ENCODE measurements around the gene LACRT. TPM values are rescaled to one million over a fixed set of nuclear protein-coding genes. Genes with fewer than 3 reads are reported as not detected.

Gene LACRT
- polyA plus RNA-seq, 1 donor (not counting 4 experiments of a cell fraction or from before 2014, with no cell fraction given) = not detected

DNA sequence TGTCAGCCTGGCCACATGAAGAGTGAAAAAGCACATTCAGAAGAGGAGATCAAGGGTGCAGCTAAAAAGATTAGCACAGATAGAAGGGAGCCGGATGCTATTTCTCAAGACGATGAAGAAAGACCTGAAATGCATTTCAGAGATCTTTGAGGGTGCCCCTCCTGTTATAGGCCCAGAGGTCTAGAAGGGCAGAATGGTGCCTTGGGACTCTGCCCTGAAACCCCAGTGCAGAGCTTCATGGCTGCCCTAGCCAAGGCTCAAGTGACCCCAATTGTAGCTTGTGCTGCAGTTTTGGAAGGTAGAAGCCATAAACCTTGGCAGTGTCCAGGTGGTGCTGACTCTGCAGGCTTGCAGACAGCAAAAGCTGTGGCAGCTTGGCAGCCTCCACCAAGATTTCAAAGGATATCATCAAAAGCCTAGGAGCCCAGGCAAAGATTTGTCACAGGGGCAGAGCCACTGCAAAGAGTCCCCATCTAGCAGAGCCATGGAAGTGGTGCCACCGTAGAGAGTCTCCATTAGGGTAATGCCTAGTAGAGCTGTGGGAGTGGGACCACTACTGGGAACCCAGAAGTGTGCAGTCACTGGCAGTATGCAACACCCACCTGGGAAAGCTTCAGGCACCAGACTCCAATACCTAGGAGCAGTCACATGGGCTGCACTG, 6.4 kb downstream of the LACRT start:
- dilution Hi-C loops (cut with MboI; ENCODE audit: extremely low pct_ligation_motif_present, low sequenced_read_pairs) = no loop called here
- H4K20me1 ChIP-seq (ENCODE audit: control insufficient read depth, extremely low read depth, insufficient read depth, low read length) = no peaks in the 10 kb centered on the region
- H3K9me3 ChIP-seq (ENCODE audit: control insufficient read depth, low read depth, low read length) = no peaks in the 10 kb centered on the region
- no peaks in the 10 kb centered on the region for H3K4me1 ChIP-seq (ENCODE audit: control insufficient read depth, extremely low read depth, insufficient read depth, low read length)
- H3K27ac ChIP-seq (ENCODE audit: control insufficient read depth, insufficient read depth, low read length) = no peak overlapping the region
- peaks cover 4% of the 10 kb centered on the region for H3K27me3 ChIP-seq (ENCODE audit: control insufficient read depth, extremely low read depth, insufficient read depth, low read length)
- no peak overlapping the region for H3K4me3 ChIP-seq (ENCODE audit: control insufficient read depth in 2 of 3, extremely low read depth in 1 of 3, insufficient read depth in 2 of 3, low read depth in 1 of 3, low read length in 3 of 3)
- H2AFZ ChIP-seq (ENCODE audit: control insufficient read depth, low read length) = no peak overlapping the region
- no peak overlapping the region for H3K4me2 ChIP-seq (ENCODE audit: control insufficient read depth, extremely low read depth, insufficient read depth, low read depth, low read length)
- H3K79me2 ChIP-seq (ENCODE audit: control insufficient read depth, insufficient read depth, low read length) = no peaks in the 10 kb centered on the region
- H3K9ac ChIP-seq (ENCODE audit: control insufficient read depth, extremely low read depth, insufficient read depth, low read length) = no peak overlapping the region
- TF ChIP-seq EZH2 (IDR thresholded peaks at IDR 0.05; ENCODE audit: low read length) = no peak
- TF ChIP-seq, protein P1, sequence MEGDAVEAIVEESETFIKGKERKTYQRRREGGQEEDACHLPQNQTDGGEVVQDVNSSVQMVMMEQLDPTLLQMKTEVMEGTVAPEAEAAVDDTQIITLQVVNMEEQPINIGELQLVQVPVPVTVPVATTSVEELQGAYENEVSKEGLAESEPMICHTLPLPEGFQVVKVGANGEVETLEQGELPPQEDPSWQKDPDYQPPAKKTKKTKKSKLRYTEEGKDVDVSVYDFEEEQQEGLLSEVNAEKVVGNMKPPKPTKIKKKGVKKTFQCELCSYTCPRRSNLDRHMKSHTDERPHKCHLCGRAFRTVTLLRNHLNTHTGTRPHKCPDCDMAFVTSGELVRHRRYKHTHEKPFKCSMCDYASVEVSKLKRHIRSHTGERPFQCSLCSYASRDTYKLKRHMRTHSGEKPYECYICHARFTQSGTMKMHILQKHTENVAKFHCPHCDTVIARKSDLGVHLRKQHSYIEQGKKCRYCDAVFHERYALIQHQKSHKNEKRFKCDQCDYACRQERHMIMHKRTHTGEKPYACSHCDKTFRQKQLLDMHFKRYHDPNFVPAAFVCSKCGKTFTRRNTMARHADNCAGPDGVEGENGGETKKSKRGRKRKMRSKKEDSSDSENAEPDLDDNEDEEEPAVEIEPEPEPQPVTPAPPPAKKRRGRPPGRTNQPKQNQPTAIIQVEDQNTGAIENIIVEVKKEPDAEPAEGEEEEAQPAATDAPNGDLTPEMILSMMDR (optimal IDR thresholded peaks at IDR 0.05 in 1 of 3, IDR thresholded peaks at IDR 0.05 in 1 of 3, conservative IDR thresholded peaks at IDR 0.05 in 1 of 3; ENCODE audit: extremely low read depth in 1 of 3, insufficient read depth in 2 of 3, low read length in 3 of 3) = no peak
- H3K9me1 ChIP-seq (ENCODE audit: control insufficient read depth, extremely low read depth, insufficient read depth, low read length) = no peaks in the 10 kb centered on the region
- H3K36me3 ChIP-seq (ENCODE audit: control insufficient read depth in 2 of 2, extremely low read depth in 1 of 2, insufficient read depth in 2 of 2, low read length in 2 of 2) = no peaks in the 10 kb centered on the region
- DNase-seq (ENCODE audit: low read depth, low spot score) = no peak
- FAIRE-seq = no peak

DNA sequence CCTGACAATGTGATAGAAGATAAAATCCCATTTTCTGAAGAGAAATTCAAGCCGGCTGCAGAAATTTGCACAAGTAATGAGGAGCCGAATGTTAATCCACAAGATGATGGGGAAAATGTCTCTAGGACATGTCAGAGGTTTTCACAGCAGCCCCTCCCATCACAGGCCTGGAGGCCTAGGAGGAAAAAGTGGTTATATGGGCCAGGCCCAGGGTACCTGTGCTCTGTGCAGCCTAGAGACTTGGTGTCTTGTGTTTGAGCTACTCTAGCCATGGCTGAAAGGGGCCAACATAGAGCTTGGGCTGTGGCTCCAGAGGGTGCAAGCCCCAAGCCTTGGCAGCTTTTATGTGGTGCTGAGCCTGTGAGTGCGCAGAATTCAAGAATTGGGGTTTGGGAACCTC, 7.4 kb downstream of the LACRT start:
- TF ChIP-seq EZH2 (IDR thresholded peaks at IDR 0.05; ENCODE audit: low read length) = no peak
- TF ChIP-seq, protein P1 (optimal IDR thresholded peaks at IDR 0.05 in 1 of 3, IDR thresholded peaks at IDR 0.05 in 1 of 3, conservative IDR thresholded peaks at IDR 0.05 in 1 of 3; ENCODE audit: extremely low read depth in 1 of 3, insufficient read depth in 2 of 3, low read length in 3 of 3) = no peak
- Histone ChIP-seq H3K4me3 (ENCODE audit: control insufficient read depth in 2 of 3, extremely low read depth in 1 of 3, insufficient read depth in 2 of 3, low read depth in 1 of 3, low read length in 3 of 3) (no peak overlapping the region), H3K9me1 (ENCODE audit: control insufficient read depth, extremely low read depth, insufficient read depth, low read length) (no peaks in the 10 kb centered on the region)

More for the DNA sequence above, 7.4 kb downstream of the LACRT start:
- Histone ChIP-seq H3K79me2 (ENCODE audit: control insufficient read depth, insufficient read depth, low read length) (no peaks in the 10 kb centered on the region), H4K20me1 (ENCODE audit: control insufficient read depth, extremely low read depth, insufficient read depth, low read length) (no peaks in the 10 kb centered on the region), H3K9ac (ENCODE audit: control insufficient read depth, extremely low read depth, insufficient read depth, low read length) (no peak overlapping the region), H3K4me1 (ENCODE audit: control insufficient read depth, extremely low read depth, insufficient read depth, low read length) (no peaks in the 10 kb centered on the region), H3K4me2 (ENCODE audit: control insufficient read depth, extremely low read depth, insufficient read depth, low read depth, low read length) (no peak overlapping the region), H3K27ac (ENCODE audit: control insufficient read depth, insufficient read depth, low read length) (no peak overlapping the region), H3K36me3 (ENCODE audit: control insufficient read depth in 2 of 2, extremely low read depth in 1 of 2, insufficient read depth in 2 of 2, low read length in 2 of 2) (no peaks in the 10 kb centered on the region), H3K27me3 (ENCODE audit: control insufficient read depth, extremely low read depth, insufficient read depth, low read length) (peaks cover 4% of the 10 kb centered on the region), H2AFZ (ENCODE audit: control insufficient read depth, low read length) (no peak overlapping the region), H3K9me3 (ENCODE audit: control insufficient read depth, low read depth, low read length) (no peaks in the 10 kb centered on the region)
- no peak for FAIRE-seq
- dilution Hi-C loops (cut with MboI; ENCODE audit: extremely low pct_ligation_motif_present, low sequenced_read_pairs) = no loop called here
- DNase-seq (ENCODE audit: low read depth, low spot score) = no peak

Data from keratinocyte (primary cell).